Measurements from ENCODE around the gene CC2D2B.
"Not testable (repeated sequence)": the region's sequence is repeated elsewhere in the genome, so short reads cannot be mapped to it uniquely, and the experiment has no call there.

CC2D2B gene

GRCh38 chr10:96034625-96035024 is 126.8 kb downstream of the CC2D2B start:
- no peak for DNase-seq

- no peak for DNase-seq
Measured at GRCh38 chr10:96038476-96039387, 131.0 kb downstream of the CC2D2B start.

GRCh38 chr10:96041146-96041545 is 133.4 kb downstream of the CC2D2B start:
- DNase-seq: no peak

DNA sequence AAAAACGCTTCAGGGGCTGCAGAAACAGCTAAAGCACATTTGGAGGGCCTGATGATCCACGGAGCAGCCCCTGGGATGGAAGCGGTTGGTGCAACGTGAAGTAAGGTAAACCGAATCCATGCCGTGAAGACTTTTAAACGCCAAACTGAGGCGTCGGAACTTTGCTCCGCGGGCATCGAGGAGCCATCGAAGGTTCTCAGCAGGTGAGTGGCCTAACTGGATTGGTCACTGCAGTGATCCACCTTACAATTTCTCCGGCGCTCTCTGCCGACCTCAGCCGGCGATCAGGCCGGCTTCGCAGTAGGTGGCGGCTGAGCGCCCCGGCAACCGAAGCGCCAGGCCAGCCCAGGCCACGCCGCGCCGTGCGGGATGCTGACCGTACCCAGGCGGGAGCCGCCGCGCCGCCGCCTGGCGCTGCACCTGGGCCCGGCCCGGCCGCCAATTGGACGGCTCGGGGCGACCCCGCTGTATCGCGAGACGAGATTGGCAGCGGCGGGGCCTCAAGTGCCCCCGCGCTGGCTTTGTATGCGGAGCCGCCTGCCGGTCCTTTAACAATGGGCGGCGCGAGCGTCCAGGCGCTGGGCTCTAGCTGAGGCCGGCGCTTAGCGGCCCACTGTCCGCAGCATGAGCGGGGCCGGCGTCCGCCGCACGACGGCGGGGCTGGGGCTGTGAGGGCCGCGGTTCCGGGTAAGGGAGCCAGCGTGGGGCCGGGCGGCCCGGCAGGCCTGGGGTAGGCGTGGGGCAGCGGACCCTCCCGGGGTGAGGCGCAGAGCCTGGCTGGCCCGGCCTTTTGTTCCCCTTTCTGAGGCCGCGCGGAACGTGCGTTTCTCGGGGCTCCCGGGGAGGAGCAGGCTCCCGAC is 135.5 kb downstream of the CC2D2B start, which contains the start of gene CCNJ:
CCNJ (plus strand) TSS at position 551 of the 860 bp plus-strand sequence. CDS start 811 bp downstream, outside the sequence.
- peak; percentile 86 for DNase-seq

DNA sequence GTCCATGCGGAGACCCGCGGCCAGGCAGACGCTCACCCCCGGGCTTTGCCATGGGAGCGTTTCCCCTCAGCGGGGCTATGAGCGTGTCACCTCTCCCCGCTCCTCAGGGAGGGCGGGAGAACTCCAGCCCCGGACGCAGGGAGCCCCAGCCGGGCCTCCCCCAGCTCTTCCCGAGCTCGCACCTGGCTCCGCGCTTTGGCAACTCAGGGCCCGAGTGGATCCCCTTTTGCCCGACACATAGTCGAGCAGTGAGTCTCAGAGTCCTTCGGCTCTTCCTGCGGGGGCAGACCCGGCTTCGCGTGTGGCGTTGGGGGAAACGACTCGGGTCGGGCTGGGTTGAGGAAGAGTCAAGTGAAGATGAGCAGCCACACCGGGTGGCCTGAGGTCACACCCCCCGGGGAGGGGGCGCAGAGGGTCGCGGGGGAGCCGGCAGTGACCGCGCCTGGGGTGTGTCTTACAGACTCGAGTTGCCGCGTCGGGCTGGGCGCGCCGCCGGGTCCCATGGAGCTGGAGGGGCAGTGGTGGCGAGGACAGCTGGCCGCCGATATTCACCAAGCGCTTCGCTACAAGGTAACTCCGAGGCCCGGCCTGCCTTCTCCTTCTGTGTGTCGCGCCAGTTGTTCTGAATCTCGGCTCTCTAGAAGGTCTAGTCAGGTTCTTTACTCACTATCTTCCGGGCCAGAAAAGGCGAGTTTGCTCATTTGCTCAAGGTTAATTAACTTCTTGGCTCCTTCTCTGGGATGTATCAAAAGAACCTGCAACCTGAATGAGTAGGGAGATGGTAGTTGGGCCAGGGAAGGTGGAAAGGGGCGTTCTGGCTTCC is 136.3 kb downstream of the CC2D2B start:
- peak; percentile 61 for DNase-seq

- no peak for DNase-seq
Measured at GRCh38 chr10:96044736-96045135, 137.0 kb downstream of the CC2D2B start.

- DNase-seq: no peak
Measured at GRCh38 chr10:96046546-96046945, 138.8 kb downstream of the CC2D2B start.

GRCh38 chr10:96047004-96047649 is 139.4 kb downstream of the CC2D2B start:
- no peak for DNase-seq

DNA sequence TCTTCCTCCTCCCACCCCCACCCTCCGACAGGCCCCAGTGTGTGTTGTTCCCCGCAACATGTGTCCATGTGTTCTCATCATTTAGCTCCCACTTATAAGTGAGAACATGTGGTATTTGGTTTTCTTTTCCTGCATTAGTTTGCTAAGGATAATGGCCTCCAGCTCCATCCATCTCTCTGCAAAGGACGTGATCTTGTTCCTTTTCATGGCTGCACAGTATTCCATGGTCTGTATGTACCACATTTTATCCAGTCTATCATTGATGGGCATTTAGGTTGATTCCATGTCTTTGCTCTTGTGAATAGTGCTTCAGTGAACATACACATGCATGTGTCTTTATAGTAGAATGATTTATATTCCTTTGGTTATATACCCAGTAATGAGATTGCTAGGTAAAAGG is 140.2 kb downstream of the CC2D2B start:
- not testable (repeated sequence) for DNase-seq

DNA sequence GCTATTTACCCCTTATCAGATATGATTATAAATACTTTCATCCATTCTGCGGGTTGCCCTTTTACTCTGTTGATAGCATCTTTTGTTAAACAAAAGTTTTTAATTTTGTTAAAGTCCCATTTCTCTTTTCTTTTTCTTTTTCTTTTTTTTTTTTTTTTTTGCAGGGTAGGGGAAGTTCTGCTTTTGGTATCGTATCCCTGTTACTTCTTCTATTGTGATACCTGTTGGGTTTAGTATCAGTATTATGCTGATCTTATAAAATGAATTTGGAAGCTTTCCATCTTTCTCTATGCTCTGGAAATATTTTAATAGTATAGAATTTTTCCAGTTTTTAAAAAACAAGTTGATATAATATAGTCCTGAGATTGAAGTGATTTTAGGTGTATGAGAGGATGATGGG is 141.6 kb downstream of the CC2D2B start:
- DNase-seq: no peak

DNA sequence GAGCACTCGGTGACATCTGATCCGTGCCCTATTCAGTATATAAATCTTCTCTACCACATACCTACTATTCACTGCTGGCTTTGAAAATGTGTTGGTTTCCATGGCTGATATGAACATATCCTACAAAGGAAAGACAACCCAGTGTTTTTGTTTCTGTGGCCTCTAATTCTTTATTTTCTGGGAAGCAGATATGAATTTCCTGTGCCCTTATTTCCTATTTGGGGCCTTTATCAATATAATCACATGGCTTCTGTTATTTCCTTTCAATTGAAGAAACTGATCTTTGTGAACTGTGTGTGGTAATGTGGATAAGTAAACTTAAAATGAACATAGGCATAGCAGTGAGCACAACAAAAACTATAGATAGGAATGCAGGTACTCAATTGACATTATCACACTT is 146.2 kb downstream of the CC2D2B start:
- no peak for DNase-seq

- no peak for DNase-seq
Measured at GRCh38 chr10:96056787-96057186, 149.0 kb downstream of the CC2D2B start.

DNA sequence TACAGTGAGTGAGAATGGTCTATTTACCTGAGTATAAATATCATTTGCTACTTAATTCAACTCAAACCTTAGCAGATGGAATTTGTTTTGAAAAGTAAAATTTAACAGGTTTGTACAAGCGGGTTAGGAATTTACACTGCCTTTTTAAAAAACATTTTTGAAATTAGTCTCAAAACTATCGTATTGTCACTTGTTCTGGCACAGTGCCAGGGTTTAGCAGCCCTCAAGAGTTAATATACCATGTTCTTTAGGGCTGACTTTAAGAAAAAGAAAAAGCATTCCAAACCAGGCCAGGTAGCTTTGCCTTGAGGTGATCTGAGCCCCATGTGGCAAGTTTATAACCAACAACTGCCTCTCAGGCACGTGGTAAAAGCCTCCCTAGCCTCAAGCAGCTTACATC is 153.5 kb downstream of the CC2D2B start:
- no peak for DNase-seq

DNA sequence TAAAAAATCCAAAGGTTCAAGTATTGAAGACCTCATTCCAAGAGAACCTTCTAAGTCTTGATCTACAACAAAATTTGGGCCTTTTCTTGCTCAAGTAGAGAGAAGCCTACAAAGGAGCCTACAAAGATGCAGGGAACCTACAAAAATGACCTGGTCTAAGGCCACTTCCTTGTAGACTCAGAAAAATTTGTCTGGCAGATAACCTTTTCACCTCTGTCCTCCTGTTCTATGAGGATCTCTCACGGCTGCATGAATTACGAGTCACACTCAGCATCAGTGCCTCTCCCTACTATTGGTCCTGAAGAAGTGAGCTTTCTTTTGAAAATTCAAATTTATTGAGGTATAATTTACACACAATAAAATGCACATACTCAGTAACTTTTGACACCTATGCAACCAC is 164.9 kb downstream of the CC2D2B start:
- no peak for DNase-seq

GRCh38 chr10:96073722-96074121 is 165.9 kb downstream of the CC2D2B start:
- DNase-seq: no peak

- DNase-seq: no peak
Measured at GRCh38 chr10:96074776-96075175, 167.0 kb downstream of the CC2D2B start.

DNA sequence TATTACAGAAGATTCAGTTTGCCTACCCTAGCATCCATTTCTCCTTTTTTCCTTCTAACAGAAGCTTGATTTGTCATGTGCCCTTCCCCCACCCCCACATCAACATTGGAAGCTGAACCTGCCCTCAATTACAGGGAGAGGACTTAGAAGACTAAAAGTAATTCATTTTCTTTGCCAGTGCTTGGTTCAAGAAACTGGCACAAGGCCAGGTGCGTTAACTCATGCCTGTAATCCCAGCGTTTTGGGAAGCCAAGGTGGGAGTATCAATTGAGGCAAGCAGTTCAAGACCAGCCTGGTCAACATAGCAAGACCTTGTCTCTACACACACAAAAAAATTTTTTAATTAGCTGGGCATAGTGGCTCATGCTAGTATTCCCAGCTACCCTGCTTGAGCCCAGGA is 168.2 kb downstream of the CC2D2B start:
- no peak for DNase-seq

- no peak for DNase-seq
Measured at GRCh38 chr10:96077156-96077555, 169.4 kb downstream of the CC2D2B start.

- DNase-seq: no peak
Measured at GRCh38 chr10:96082153-96082552, 174.4 kb downstream of the CC2D2B start.

Measured in activated naive CD4-positive, alpha-beta T cell treated with anti-CD3 and anti-CD28 coated beads, Interleukin-2, amount 50 U/mL, for 16 hours (primary cell).